SU-DHL-6 (cell line): Measurements from ENCODE around the gene CCDC138.

Experiments used
- H2AFZ ChIP-seq: fragments of 200-600 bp; sonication (generic); 2 replicates; pipeline ENCODE4 v1.6.1; 2014; ENCODE audit warnings: low read depth, mild to moderate bottlenecking, moderate library complexity, mixed read lengths, antibody characterized with exemption, low read length; ENCODE audit not compliant: severe bottlenecking
- H3F3A ChIP-seq: fragments of 200-600 bp; shearing (Covaris generic); 2 replicates; pipeline ENCODE4 v1.6.0; 2016; ENCODE audit warnings: antibody characterized with exemption, mild to moderate bottlenecking; ENCODE audit not compliant: insufficient read depth
- H3K27ac ChIP-seq: fragments of 200-600 bp; sonication (generic); 2 replicates; pipeline ENCODE4 v1.5.1; 2016; ENCODE audit warnings: low read depth, mild to moderate bottlenecking, low read length, moderate library complexity, mixed read lengths
- H3K27me3 ChIP-seq: fragments of 200-600 bp; sonication (generic), shearing (Covaris generic); 2 replicates; pipeline ENCODE4 v1.6.0; 2014; ENCODE audit warnings: mild to moderate bottlenecking, low read length
- H3K36me3 ChIP-seq: fragments of 200-600 bp; sonication (generic); 2 replicates; pipeline ENCODE4 v1.6.1; 2014; ENCODE audit warnings: mild to moderate bottlenecking, low read length, mixed read lengths
- H3K4me2 ChIP-seq: fragments of 300-600, 200-600 bp; shearing (Covaris generic), sonication (generic); 2 replicates; pipeline ENCODE4 v1.6.0; 2014; ENCODE audit warnings: low read length, low read depth, mild to moderate bottlenecking; ENCODE audit not compliant: poor library complexity, severe bottlenecking
- H3K4me3 ChIP-seq: fragments of 200-600 bp; sonication (generic); 2 replicates; pipeline ENCODE4 v1.5.1; 2014; ENCODE audit warnings: antibody characterized with exemption, low read length, mild to moderate bottlenecking, mixed read lengths; ENCODE audit not compliant: insufficient read depth, poor library complexity, severe bottlenecking
- H3K79me2 ChIP-seq: fragments of 200-600 bp; sonication (generic); 2 replicates; pipeline ENCODE4 v1.6.1; 2014; ENCODE audit warnings: mild to moderate bottlenecking, low read length, moderate library complexity; ENCODE audit not compliant: insufficient read depth
- H3K9ac ChIP-seq: fragments of 200-600 bp; sonication (generic); 2 replicates; pipeline ENCODE4 v1.7.0; 2014; ENCODE audit warnings: mild to moderate bottlenecking, low read length
- H3K9me2 ChIP-seq: fragments of 200-600 bp; sonication (generic); replicated peaks from 2 replicates; pipeline ENCODE4 v1.6.1; 2014; ENCODE audit warnings: low read length; ENCODE audit not compliant: insufficient read depth
- H3K9me3 ChIP-seq: fragments of 200-600 bp; sonication (generic); 2 replicates; pipeline ENCODE4 v1.6.1; 2014; ENCODE audit warnings: low read length, mixed read lengths; ENCODE audit not compliant: insufficient read depth
- H4K20me1 ChIP-seq: fragments of 200-600 bp; sonication (generic); 2 replicates; pipeline ENCODE4 v1.6.1; 2014; ENCODE audit warnings: low read depth, mild to moderate bottlenecking, antibody characterized with exemption, low read length, moderate library complexity, mixed read lengths
- EZH2phosphoT487 ChIP-seq: fragments of 200-600 bp; sonication (generic), shearing (Covaris generic); conservative IDR thresholded peaks from 2 replicates; pipeline ENCODE4 v1.6.1; 2018; ENCODE audit warnings: mild to moderate bottlenecking, antibody characterized with exemption, low read length, moderate library complexity, mixed read lengths
- TF ChIP-seq, protein P1 (sequence below): fragments of 200-600 bp; sonication (generic); IDR thresholded peaks from one replicate; pipeline ENCODE4 v1.5.1; 2017; ENCODE audit warnings: antibody characterized with exemption, mild to moderate bottlenecking, low read length, moderate library complexity; ENCODE audit not compliant: insufficient read depth, poor library complexity, severe bottlenecking

CCDC138 gene

DNA sequence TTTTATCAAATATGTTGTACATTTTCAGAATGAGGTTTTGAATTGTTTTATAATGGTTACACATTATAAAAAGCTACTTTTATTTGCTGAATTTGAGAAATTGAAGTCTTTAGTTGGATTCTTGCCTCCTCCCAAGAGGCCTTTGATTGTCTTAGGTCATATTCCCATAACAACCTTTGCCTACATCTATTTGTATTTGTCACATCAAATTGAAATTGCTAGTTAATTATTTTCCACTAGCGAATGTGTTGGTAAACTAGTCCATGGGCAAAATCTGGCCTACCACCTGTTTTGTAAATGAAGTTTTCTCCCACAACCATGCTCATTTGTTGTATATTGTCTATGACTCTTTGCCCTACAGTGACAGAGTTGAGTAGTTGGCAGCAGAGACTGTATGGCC, 60.4 kb downstream of the CCDC138 start:
- Histone ChIP-seq H3K27me3 (no peaks in the 10 kb centered on the region), H3K79me2 (peaks cover 9% of the 10 kb centered on the region; the same call in 1 of the 2 replicates), H3K4me3 (no peak overlapping the region), H3K27ac (no peak overlapping the region), H3K4me2 (no peak overlapping the region), H3K9me2 (no peaks in the 10 kb centered on the region), H3K36me3 (peaks cover 42% of the 10 kb centered on the region), H2AFZ (no peak overlapping the region), H3F3A (no peaks in the 10 kb centered on the region), H4K20me1 (no peaks in the 10 kb centered on the region), H3K9me3 (no peaks in the 10 kb centered on the region), H3K9ac (no peak overlapping the region)
- TF ChIP-seq, protein P1, sequence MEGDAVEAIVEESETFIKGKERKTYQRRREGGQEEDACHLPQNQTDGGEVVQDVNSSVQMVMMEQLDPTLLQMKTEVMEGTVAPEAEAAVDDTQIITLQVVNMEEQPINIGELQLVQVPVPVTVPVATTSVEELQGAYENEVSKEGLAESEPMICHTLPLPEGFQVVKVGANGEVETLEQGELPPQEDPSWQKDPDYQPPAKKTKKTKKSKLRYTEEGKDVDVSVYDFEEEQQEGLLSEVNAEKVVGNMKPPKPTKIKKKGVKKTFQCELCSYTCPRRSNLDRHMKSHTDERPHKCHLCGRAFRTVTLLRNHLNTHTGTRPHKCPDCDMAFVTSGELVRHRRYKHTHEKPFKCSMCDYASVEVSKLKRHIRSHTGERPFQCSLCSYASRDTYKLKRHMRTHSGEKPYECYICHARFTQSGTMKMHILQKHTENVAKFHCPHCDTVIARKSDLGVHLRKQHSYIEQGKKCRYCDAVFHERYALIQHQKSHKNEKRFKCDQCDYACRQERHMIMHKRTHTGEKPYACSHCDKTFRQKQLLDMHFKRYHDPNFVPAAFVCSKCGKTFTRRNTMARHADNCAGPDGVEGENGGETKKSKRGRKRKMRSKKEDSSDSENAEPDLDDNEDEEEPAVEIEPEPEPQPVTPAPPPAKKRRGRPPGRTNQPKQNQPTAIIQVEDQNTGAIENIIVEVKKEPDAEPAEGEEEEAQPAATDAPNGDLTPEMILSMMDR: no peak
- no peak for TF ChIP-seq EZH2phosphoT487

DNA sequence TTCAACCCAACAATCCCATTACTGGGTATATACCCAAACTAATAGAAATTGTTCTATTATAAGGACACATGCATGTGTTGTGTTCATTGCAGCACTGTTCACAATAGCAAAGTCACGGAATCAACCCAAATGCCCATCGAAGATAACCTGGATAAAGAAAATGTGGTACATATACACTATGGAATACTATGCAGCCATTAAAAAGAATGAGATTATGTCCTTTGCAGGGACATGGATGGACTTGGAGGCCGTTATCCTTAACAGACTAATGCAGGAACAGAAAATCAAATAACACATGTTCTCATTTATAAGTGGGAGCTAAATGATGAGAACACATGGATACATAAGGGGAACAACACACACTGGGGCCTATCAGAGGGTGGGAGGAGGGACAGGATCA, 65.8 kb downstream of the CCDC138 start:
- H3K9me2 ChIP-seq: no peaks in the 10 kb centered on the region
- no peak overlapping the region for H2AFZ ChIP-seq
- H3K79me2 ChIP-seq: no peaks in the 10 kb centered on the region
- no peak for TF ChIP-seq EZH2phosphoT487
- TF ChIP-seq, protein P1: no peak
- no peak overlapping the region for H3K27ac ChIP-seq
- H3K27me3 ChIP-seq: no peaks in the 10 kb centered on the region
- no peaks in the 10 kb centered on the region for H4K20me1 ChIP-seq
- peaks cover 22% of the 10 kb centered on the region; the same call in 1 of the 2 replicates for H3F3A ChIP-seq
- no peak overlapping the region for H3K9ac ChIP-seq
- no peak overlapping the region for H3K4me3 ChIP-seq
- H3K4me2 ChIP-seq: no peak overlapping the region
- H3K9me3 ChIP-seq: no peaks in the 10 kb centered on the region
- peaks cover 70% of the 10 kb centered on the region for H3K36me3 ChIP-seq

DNA sequence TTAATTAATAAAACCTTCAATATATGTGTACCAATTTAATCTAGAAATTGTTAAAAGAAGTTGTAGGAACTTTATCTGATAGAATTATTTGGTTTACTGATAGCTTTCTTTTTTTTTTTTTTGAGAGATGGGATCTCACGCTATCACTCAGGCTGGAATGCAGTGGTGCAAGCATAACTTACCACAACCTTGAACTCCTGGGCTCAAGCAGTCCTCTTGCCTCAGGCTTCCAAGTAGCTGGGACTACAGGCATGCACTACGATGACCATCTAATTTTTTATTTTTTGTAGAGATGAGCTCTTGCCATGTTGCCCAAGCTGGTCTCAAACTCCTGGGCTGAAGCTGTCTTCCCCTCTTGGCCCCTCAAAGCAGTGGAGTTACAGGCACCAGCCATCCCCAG, 66.8 kb downstream of the CCDC138 start:
- Histone ChIP-seq H2AFZ (no peak overlapping the region), H3K79me2 (no peaks in the 10 kb centered on the region), H3K36me3 (peaks cover 67% of the 10 kb centered on the region), H4K20me1 (no peaks in the 10 kb centered on the region), H3F3A (peaks cover 22% of the 10 kb centered on the region; the same call in 1 of the 2 replicates), H3K9me2 (no peaks in the 10 kb centered on the region), H3K4me3 (no peak overlapping the region), H3K9ac (no peak overlapping the region), H3K4me2 (no peak overlapping the region), H3K27me3 (no peaks in the 10 kb centered on the region), H3K27ac (no peak overlapping the region), H3K9me3 (no peaks in the 10 kb centered on the region)
- TF ChIP-seq, protein P1: no peak
- TF ChIP-seq EZH2phosphoT487: no peak

DNA sequence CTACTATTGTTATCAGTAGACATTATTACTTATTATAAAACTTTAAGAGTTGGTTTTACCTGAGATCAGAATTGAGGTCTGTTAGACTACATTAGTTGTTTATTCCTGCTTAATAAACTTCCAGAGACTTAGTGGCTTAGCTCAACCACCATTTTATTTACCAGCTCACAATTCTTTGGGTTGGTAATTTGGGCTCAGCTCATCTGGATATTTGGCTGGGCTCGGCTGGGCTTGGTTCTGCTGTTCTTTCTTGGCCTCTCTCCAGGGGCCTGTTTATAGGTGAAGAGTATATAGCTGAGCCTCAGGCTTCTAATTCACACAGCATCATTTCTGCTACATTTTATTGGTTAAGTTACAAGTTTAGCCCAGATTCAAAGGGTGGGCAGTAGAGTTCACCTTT, 67.9 kb downstream of the CCDC138 start:
- H3K9ac ChIP-seq: no peak overlapping the region
- H3K27ac ChIP-seq: no peak overlapping the region; the same call in 1 of the 2 replicates
- no peak overlapping the region for H3K4me2 ChIP-seq
- H3K79me2 ChIP-seq: peaks cover under 1% of the 10 kb centered on the region; the same call in 1 of the 2 replicates
- H3F3A ChIP-seq: peaks cover 22% of the 10 kb centered on the region; the same call in 1 of the 2 replicates
- no peak overlapping the region for H2AFZ ChIP-seq
- H3K9me3 ChIP-seq: no peaks in the 10 kb centered on the region
- no peaks in the 10 kb centered on the region for H3K27me3 ChIP-seq
- no peaks in the 10 kb centered on the region for H3K9me2 ChIP-seq
- TF ChIP-seq EZH2phosphoT487: no peak
- TF ChIP-seq, protein P1: no peak
- no peaks in the 10 kb centered on the region for H4K20me1 ChIP-seq
- no peak overlapping the region for H3K4me3 ChIP-seq
- peaks cover 59% of the 10 kb centered on the region for H3K36me3 ChIP-seq
